ENCODE results near the gene IFITM10.
"Not testable (repeated sequence)": the region's sequence is repeated elsewhere in the genome, so short reads cannot be mapped to it uniquely, and the experiment has no call there.

IFITM10 gene

DNA sequence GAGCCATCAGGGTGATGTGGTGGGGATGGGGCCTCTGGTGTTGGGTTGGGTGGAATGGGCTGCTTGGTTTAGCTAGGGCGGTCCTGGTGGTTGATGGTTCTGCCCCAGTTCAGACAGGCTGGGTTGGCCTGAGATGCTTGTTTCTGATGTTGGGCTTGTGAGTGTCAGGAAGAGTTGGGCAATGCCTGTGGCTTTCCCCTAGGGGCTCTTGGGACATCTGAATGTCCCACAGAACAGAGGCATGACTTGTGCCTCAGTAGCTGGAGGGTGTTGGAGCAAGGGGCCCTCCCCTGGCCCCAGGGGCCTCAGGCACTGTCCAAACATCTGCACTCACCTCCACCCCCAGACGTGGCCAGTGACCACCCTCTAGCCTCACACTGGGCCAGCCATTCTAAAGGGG, 27.3 kb upstream of the IFITM10 start:
- no peak for DNase-seq (ENCODE audit: low read depth)

DNA sequence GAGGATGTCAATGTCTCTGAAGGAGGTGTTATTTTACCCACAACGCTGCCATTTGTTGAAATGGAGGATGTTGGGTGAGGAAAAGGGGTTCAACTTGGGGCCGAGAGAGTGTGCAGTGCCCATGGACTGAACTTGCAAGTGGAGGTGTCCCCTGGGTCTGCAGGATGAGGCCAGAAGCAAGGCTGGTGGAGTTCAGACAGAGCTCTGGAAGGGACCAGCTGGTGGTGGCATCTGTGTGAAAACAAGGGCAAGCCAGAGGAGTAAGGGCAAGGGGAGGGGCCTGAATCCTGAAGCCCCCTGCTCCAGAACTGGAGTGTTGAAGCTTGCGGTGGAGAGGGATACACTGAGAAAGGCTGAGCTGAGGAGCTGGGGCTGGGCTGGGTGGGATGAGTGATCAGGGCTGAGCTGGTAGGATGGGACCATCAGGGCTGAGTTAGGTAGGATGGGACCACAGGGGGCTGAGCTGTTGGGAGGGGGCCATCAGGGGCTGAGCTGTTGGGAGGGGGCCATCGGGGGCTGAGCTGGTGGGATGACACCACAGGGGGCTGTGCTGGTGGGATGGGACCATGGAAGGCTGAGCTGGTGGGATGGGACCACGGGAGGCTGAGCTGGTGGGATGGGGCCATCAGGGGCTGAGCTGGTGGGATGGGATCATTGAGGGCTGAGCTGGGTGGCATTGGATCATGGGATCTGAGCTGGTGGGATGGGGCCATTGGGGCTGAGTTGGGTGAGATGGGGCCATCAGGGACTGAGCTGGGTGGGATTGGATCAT, 26.7 kb upstream of the IFITM10 start:
- no peak for DNase-seq (ENCODE audit: low read depth)

DNA sequence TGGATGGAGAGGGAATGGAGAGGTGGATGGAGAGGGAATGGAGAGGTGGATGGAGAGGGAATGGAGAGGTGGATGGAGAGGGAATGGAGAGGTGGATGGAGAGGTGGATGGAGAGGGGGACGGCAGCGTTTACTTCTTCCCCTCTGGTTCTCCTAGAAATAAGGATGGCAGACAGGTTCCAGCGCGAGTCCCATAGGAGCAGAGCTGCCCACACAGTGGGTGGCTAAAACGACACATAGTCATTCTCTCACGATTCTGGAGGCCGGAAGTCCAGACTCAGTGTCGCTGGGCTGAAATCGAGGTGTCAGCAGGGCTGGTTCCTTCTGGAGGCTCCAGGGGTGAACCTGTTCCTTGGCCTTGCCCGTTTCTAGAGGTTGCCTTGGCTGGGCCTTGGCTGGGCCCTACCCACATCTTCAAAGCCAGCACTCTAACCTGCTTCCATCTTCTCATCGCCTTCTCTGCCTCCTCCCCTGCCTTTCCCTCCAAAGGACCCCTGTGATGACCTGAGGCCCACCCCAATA, 26.0 kb upstream of the IFITM10 start:
- no peak for DNase-seq (ENCODE audit: low read depth)

DNA sequence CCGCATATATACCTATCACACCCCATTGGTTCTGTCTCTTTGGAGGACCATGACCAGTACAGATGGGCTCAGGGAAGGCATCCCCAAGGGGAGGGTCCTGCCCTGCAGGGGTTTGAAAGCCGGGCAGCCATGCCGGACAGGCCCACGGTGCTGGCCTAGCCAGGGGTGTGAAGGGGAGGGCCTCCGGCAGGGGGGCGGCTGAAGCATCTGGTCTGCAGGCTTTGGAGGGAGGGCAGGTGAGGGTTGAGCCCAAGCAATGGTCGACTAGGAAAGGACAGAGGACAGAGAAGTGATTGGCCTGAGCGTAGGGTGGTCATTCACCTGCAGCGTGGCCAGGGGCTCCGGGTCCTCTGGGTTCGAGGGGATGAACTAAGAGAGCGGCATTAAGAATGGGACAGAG, 24.5 kb upstream of the IFITM10 start:
- DNase-seq (ENCODE audit: low read depth), result no peak

DNA sequence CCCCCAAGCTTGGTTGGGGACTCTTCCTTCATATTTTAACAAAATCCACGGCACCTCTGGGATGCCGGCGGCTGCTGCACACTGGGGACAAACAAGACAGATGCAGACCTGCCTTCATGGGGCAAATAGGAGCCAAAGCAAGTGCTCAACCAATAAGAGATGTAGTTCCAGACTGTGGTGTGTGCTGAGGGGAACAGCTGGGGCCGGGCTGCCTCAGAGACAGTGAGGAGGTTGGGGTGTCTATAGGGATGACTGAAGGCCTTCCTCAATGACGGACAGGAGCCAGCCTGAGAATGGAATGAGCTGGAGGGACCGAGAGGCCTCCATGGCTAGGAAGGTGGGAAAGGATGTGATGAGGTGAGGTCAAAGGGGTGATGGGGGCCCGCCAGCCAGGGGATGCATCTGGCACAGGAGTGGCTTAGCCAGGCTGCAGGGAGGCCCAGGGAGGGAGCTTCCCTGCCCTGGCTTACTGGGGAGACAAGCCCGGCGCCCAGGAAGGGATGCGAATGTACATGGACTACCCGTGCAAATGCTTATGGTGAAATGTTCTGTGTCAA, 23.7 kb upstream of the IFITM10 start:
- DNase-seq (ENCODE audit: low read depth), result no peak

DNA sequence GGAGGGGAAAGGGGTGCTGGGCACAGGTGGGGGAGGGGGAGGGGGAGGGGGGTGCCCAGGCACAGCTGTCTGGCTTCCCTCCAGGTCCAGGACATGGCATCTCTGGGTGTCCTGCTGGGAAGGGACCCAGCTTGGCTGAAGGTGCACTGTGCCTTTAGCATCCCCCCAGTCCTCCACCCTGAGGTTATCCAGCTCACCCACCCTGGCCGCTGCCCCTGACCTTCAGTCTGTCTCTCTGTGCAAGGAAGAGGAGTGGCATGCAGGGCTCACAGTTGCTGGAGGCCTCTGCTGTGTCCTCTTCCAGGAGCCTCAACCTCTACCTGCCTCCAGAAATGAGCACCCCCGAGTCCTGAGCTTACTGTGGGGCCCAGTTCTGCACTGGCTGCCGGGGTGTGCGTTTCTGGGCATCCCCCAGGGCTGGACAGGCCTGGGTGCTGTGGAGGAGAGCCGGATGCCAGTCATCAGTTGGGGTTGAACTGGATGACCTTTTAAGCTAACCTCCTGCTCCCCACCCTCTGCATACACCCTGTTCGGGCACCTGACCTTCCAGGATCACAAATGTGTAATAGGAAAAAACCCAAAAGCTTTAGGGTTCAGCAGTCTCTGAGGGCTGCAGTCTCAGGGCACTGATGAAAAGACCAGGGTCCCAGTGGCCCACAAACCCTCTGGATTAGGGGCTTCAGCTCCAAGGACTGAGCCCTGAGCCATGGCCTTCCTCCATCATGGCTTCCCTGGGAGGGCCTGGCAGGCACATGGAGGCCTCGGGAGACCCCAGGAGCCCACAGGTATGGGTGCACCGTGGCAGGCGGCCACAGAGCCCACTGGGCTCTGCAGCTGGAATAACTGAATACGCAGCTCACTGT, 23.0 kb upstream of the IFITM10 start:
- no peak for DNase-seq (ENCODE audit: low read depth)

DNA sequence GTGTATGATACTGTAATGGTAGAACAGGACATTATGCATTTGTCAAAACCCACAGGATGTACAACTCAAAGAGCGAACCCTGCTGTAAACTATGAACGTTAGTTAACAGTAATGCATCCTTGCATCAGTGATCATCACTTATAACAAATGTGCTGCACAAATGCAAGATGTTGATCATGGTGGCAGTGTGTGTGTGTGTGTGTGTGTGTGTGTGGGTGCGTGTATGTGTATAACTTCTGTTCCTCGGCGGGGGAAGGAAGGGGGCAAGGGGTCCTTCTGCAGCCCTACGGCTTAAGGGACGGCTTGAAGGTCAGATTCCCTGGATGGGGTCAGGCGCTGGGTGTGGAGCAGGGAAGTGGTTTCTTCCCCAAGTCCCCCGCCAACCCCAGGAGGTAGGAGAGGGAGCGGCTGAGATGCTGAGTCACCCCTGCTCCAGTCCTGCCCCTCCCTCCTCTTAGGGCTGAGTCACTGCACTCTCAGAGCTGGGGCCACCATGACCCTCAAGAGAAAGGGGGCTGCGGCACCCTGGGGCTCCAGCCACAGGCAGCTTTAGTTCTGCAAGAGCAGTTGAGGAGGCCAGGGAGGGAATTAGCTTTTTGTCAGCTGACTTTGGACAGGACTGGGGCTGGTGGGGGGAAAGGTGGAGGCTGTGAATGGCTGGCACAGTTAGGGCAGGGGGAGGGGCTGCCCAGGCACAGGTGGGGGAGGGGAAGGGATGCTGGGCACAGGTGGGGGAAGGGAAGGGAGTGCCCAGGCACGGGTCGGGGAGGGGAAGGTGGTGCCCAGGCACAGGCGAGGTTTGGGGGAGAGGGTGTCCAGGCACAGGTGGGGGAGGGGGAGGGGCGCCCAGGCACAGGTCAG, 22.1 kb upstream of the IFITM10 start:
- DNase-seq (ENCODE audit: low read depth), result peak; percentile 85

DNA sequence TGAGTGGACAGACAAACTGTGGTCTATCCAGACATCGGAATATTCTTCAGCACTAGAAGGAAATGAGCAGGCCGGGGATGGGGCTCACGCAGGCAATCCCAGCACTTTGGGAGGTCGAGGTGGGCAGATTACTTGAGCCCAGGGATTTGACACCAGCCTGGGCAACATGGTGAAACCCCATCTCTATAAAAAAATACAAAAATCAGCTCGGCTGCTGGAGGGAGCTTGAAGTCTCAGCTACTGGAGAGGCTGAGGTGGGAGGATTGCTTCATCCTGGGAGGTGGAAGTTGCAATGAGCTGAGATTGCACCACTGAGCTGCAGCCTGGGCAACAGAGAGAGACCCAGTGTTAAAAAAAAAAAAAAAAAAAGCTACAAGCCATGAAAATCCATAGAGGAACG, 21.3 kb upstream of the IFITM10 start:
- DNase-seq (ENCODE audit: low read depth), result no peak

DNA sequence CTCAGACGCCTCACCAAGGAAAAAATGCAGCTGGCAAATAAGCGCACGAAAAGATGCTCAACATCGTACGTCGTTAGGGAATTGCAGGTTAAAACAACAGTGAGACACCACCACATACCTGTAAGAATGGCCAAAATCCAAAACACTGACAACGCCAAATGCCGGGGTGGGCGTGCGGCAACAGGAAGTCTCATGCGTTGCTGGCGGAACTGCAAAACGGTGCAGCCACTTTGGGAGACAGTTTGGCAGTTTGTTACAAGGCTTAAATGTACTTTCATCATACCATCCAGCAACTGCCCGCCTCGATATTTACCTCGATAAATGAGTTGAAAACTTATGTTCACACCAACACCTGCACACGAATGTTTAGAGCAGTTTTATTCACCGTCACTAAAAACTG, 20.9 kb upstream of the IFITM10 start:
- DNase-seq (ENCODE audit: low read depth), result no peak

DNA sequence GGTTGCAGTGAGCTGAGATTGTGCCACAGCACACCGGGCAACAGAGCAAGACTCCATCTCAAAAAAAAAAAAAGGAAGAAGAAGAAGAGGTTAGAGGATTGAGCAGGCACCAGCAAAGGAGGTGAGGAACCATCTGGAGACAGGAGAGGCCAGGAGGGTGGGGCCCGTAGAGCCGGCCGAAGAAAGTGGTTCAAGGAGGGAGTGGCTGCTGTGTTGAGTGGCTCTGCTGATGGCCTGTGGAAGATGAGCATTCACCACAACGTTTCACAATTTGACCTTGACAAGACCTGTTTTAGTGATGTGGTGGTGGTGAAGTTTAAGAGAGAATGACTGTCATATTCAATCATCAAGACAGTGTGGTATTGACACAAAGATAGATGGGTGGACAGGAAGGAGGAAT, 20.1 kb upstream of the IFITM10 start:
- no peak for DNase-seq (ENCODE audit: low read depth)

DNA sequence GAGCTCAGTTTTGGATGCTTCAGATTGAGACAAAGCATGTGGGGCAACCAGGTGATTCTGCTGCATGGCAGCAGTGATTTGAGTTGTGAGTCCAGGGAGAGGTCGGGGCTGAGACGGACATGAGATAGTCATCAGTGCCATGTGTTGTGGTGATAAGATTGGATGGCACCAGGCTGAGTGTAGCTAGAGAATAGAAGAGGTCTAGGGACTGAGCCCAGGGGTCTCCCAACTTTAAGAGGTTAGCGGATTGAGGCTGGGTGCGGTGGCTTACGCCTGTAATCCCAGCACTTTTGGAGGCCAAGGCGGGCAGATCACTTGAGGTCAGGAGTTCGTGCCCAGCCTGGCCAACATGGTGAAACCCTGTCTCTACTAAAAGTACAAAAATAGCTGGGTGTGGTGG, 19.7 kb upstream of the IFITM10 start:
- DNase-seq (ENCODE audit: low read depth), result no peak

DNA sequence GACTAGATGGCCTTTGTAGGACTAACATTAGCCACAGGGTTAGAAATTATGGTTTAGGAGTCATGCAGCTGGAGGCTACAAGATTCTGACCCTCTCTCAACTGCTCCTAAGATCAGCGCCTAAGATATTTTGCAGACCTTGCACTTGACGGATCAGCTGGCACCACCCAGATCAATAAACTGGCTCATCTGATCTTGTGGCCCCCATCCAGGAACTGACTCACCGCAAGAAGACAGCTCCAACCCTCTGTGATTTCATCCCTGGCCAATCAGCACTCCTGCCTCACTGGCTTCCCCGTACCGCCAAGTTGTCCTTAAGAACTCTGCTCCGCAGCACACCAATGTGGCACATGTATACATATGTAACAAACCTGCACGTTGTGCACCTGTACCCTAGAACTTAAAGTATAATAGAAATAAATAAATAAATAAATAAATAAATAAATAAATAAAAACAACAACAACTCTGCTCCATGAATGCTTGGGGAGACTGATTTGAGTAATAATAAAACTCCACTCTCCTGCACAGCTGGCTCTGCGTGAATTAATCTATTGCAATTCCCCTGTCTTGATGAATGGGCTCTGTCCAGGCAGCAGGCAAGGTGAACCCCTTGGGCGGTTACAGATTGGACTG, 19.0 kb upstream of the IFITM10 start:
- DNase-seq (ENCODE audit: low read depth), result not testable (repeated sequence)

DNA sequence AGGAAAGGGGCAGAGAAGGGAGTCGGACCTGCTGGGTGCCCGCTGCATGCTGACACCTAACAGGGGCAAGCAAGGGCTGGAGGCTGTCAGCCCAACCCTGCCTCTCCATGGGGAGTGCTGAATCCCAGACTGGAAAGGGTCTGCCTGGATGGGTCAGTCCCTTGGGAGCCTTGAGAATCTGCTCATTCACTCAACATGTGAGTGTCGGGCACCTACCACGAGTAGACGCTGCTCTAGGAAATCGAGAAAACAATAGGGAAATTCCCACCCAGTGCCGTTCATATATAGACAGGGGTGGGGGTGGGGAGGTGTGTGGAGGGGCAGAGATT, 17.7 kb upstream of the IFITM10 start:
- DNase-seq (ENCODE audit: low read depth), result no peak

DNA sequence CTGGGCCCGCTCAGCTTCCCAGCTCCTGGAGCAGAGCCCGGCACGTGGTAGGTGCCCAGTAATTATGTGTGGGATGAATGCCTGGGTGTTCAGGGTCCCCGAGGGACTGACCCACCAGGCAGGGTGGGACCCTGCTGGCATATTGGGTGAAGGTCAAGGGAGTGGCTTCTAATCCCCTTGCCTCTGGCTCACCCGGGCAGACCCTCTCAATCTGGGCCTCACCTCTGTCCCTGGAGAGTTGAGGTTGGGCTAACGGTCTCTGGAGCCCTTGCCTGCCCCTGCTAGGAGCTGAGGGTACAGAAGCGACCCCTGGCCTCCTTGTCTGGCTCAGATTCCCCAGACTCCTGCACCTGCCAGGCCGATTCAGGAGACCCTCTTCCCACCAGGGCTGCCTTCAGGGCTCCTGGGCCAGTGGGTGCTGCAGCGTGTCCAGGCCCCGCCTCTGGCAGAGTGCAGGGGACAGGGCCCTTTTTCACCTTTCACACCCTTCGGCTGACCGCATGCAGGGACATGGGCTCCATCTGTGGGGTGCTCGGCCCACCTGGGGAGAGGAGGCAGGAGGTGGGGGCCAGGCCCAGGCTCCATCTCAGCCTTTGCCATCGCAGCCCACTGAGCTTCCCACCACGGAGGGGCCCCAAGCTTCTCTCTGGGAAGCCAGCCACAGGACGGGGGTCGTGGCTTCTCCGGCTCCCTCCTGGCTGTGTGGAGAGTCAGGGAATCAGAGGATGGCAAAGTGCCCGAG, 17.2 kb upstream of the IFITM10 start:
- DNase-seq (ENCODE audit: low read depth), result no peak

DNA sequence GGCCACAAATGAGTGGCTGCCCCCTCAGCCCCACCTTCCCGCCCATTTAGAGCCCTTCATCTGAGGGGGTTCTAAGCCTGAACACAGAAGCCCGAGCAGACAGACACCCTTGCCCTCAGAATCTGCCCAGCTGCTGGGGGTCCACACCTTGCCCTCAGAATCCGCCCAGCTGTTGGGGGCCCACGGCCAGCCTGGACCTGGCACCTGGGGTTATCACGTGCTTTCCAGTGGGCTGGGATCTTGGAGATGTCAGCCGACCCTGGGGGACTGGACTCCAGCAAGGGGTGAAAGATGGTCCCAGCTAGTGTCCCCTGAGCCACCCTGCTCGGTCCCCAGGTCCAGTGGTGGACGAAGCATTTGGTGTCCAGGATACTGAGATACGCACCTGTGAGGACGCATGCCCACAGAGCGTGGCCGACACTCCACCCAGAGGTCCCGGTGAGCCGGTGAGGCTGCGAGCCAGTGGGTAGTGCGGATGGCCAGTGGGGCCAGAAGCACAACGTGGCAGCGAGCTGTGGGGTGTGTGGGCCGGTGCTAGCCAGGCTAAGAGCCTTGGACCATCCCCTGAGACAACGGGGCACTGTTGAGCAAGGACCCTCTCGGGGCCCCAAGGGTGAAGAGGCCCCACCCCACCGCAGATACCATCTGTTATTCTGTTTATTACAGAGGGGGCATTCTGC, 16.5 kb upstream of the IFITM10 start:
- no peak for DNase-seq (ENCODE audit: low read depth)

DNA sequence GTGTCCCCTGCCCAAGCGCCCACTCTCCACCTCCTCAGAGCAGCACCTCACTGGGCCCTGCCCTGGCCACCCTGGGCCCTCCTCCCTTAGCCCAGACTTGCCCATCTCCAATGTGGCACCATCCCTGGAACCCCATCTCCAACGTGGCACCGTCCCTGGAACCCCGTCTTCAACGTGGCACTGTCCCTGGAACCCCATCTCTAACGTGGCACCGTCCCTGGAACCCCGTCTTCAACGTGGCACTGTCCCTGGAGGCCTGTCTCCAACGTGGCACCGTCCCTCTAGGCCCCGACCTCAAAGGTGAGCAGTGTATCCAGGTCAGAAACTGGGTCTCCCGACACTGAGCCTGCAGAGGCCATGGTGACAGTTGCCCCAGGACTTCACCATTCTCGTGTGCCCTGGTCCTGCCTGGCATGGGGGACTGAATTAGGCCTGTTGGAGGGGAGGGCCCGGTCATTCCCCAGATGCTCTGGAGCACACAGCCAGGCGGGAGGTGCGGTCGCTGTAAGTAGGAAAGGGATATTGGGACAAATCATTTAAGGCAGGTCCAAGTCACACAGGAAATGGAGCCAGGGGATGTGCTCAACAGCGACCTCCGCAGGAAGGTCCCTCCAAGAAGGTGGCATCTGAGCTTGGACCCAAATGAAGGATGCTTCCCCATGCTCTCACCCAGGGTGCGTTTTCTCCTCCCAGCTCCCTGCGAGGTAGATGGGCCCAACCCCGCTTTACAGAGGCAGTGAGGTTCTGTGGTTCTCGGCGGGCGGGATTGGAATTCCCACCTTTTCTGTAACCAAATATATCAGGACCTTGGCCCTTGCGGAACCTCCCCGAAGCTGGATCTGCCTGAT, 15.7 kb upstream of the IFITM10 start:
- no peak for DNase-seq (ENCODE audit: low read depth)

DNA sequence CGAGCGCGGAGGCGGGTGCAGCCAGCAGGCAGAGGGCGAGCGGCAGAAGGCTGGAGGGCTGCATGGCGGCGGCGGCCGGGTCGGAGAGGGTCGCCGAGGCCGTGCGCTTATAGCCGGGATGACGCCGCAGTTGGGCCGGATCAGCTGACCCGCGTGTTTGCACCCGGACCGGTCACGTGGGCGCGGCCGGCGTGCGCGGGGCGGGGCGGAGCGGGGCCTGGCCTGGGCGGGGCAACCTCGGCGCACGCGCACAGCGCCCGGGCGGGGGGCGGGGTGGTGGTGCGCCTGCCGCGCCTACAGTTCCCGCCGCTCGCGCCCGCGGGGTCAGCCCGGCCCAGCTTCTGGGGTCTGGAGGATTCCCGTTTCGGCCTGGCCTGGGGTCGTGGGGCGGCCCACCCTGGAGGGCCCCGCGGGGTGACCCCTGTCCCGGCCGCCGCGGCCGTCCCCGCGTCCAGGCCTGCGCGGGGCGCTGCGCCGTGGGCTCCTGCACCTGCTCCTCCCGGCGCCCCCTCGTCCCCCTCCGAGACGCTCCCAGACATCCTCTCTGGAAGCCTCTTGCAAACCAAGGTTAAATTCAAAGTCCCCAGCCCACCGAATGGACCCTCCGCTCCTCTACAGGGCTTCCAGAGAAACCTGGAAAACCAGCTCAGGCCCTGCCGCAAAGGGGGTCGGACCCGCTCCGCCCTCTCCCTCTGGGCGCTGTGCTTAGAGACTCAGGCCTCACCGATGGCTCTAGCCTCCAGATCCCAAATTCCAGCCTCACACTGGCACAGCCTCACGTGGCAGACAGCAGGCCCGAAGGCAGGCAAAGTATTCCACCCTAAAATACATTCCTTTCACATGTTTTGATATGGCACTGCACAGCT, 13.6 kb upstream of the IFITM10 start, which contains the start of gene CTSD:
Gene CTSD (minus strand): TSS at position 132 of the 866 bp plus-strand sequence. CDS start 68 bp downstream, at position 64.
- DNase-seq (ENCODE audit: low read depth), result peak; percentile 63

DNA sequence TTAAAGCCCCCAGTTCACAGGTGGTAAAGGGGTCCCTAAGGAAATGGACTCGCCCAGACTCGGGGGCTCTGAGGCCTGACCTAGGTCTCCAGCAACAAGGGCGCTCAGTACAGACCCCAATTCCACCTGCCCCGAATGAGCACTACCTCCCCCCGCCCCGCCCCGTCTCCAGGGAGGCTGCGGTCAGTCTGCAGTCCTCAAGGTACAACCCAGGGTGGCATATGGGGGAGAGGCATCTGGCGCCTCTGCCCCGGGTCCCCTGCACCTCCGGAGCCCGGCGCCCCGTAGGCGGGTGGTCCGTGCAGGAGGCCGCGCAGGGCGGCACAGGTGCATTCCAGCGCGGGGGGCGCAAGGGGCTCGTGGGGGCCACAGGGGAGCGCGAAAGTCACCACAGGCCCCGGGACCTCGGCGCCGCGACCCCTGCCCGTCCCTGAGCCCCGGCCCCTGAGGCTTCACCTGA, 13.0 kb upstream of the IFITM10 start:
- DNase-seq (ENCODE audit: low read depth), result no peak

Measured in stromal cell of bone marrow (primary cell).